GM12892 (cell line): ENCODE measurements around the gene CENPV.

Source experiments
- POLR2A ChIP-seq: IDR thresholded peaks from 2 replicates; pipeline ENCODE4 v1.6.1; 2011; ENCODE audit warnings: low read depth, low read length, control low read depth
- TAF1 ChIP-seq: IDR thresholded peaks from 2 replicates; pipeline ENCODE4 v1.6.1; 2011; ENCODE audit warnings: low read depth, mild to moderate bottlenecking, control low read depth, low read length, borderline replicate concordance

GRCh38 chr17:16377941-16378341 is 24.7 kb upstream of the CENPV start:
- TF ChIP-seq POLR2A (no peak), TAF1 (no peak)
